GOT3 (cell line): ENCODE results near the gene ANO9.
"Not testable (repeated sequence)": the region's sequence is repeated elsewhere in the genome, so short reads cannot be mapped to it uniquely, and the experiment has no call there.

Experiments
- DNase-seq: peaks from one replicate; lab custom pipeline; 2025; ENCODE audit warnings: mixed read lengths; lab: John Stamatoyannopoulos, UW

ANO9 gene

GRCh38 chr11:400241-400689 lies 41.5 kb downstream of the ANO9 start:
- no peak for DNase-seq

- no peak for DNase-seq
Measured at GRCh38 chr11:399731-400211, 42.0 kb downstream of the ANO9 start.

GRCh38 chr11:398826-399225 lies 43.0 kb downstream of the ANO9 start:
- no peak for DNase-seq

GRCh38 chr11:396948-397548 lies 44.8 kb downstream of the ANO9 start:
- no peak for DNase-seq

- DNase-seq, result no peak
Measured at GRCh38 chr11:396511-396947, 45.3 kb downstream of the ANO9 start.

GRCh38 chr11:395866-396265 lies 45.9 kb downstream of the ANO9 start:
- no peak for DNase-seq

GRCh38 chr11:394858-395655 lies 46.8 kb downstream of the ANO9 start:
- no peak for DNase-seq

GRCh38 chr11:394034-394857 lies 47.6 kb downstream of the ANO9 start, which contains the start of gene PKP3:
TSS of gene PKP3 (plus strand) at chr11:394209. CDS start at chr11:394293, 84 bp downstream.
- DNase-seq, result no peak

- no peak for DNase-seq
Measured at GRCh38 chr11:393219-394033, 48.4 kb downstream of the ANO9 start.

- no peak for DNase-seq
Measured at GRCh38 chr11:392102-392777, 49.6 kb downstream of the ANO9 start.

- DNase-seq, result no peak
Measured at GRCh38 chr11:391117-392017, 50.4 kb downstream of the ANO9 start.

- DNase-seq, result no peak
Measured at GRCh38 chr11:390175-390574, 51.6 kb downstream of the ANO9 start.

- DNase-seq, result not testable (repeated sequence)
Measured at GRCh38 chr11:389369-389768, 52.4 kb downstream of the ANO9 start.

- no peak for DNase-seq
Measured at GRCh38 chr11:387193-387793, 54.5 kb downstream of the ANO9 start.

- no peak for DNase-seq
Measured at GRCh38 chr11:386483-386882, 55.3 kb downstream of the ANO9 start.

GRCh38 chr11:385594-386351 lies 56.0 kb downstream of the ANO9 start:
- no peak for DNase-seq

- no peak for DNase-seq
Measured at GRCh38 chr11:384511-384910, 57.3 kb downstream of the ANO9 start.

GRCh38 chr11:383431-383830 lies 58.4 kb downstream of the ANO9 start:
- no peak for DNase-seq
